HUES6 (cell line): ENCODE results near the gene DISC1.
"Not testable (repeated sequence)": the region's sequence is repeated elsewhere in the genome, so short reads cannot be mapped to it uniquely, and the experiment has no call there.

Source experiments
- H3K27ac ChIP-seq: 2 replicates; pipeline ENCODE4 v1.7.0; 2013; ENCODE audit warnings: low read depth, mild to moderate bottlenecking, low read length, inconsistent platforms
- H3K27me3 ChIP-seq: 2 replicates; pipeline ENCODE4 v1.6.1; 2013; ENCODE audit warnings: low read length; ENCODE audit not compliant: control insufficient read depth, insufficient read depth
- H3K36me3 ChIP-seq: 2 replicates; pipeline ENCODE4 v1.6.1; 2013; ENCODE audit warnings: low read length; ENCODE audit not compliant: control insufficient read depth, insufficient read depth
- H3K4me1 ChIP-seq: 2 replicates; pipeline ENCODE4 v1.6.1; 2013; ENCODE audit warnings: low read length; ENCODE audit not compliant: control insufficient read depth, insufficient read depth
- H3K4me3 ChIP-seq: 2 replicates; pipeline ENCODE4 v1.5.1; 2013; ENCODE audit warnings: low read depth, low read length
- H3K9ac ChIP-seq: one replicate; pipeline ENCODE4 v1.6.1; 2013; ENCODE audit warnings: mild to moderate bottlenecking, low read length
- H3K9me3 ChIP-seq: 2 replicates; pipeline ENCODE4 v1.6.1; 2013; ENCODE audit warnings: low read depth, low read length; ENCODE audit not compliant: control insufficient read depth, insufficient read depth

DISC1 gene

GRCh38 chr1:231626535-231626950 lies at the start of gene DISC1:
DISC1 (plus strand) TSS chr1:231626790; CDS start chr1:231626868, 78 bp downstream.
- H3K36me3 ChIP-seq: no peaks in the 10 kb centered on the region
- no peaks in the 10 kb centered on the region for H3K9me3 ChIP-seq
- peaks cover 3% of the 10 kb centered on the region; the same call in 1 of the 2 replicates for H3K4me1 ChIP-seq
- H3K4me3 ChIP-seq: peak within 1 kb of the TSS; percentile 85
- H3K9ac ChIP-seq: peak within 1 kb of the TSS; percentile 48
- peaks cover 30% of the 10 kb centered on the region for H3K27me3 ChIP-seq
- no peak within 1 kb of the TSS for H3K27ac ChIP-seq

GRCh38 chr1:231576804-231577718 lies 49.5 kb upstream of the DISC1 start:
- Histone ChIP-seq H3K9ac (no peak overlapping the region), H3K9me3 (no peaks in the 10 kb centered on the region), H3K27ac (no peak overlapping the region), H3K4me1 (no peaks in the 10 kb centered on the region), H3K4me3 (no peak overlapping the region), H3K27me3 (no peaks in the 10 kb centered on the region), H3K36me3 (no peaks in the 10 kb centered on the region)

GRCh38 chr1:231580874-231581273 lies 45.7 kb upstream of the DISC1 start:
- no peaks in the 10 kb centered on the region for H3K36me3 ChIP-seq
- no peak overlapping the region for H3K27ac ChIP-seq
- H3K9me3 ChIP-seq: no peaks in the 10 kb centered on the region
- H3K4me1 ChIP-seq: no peaks in the 10 kb centered on the region
- H3K4me3 ChIP-seq: no peak overlapping the region
- no peaks in the 10 kb centered on the region for H3K27me3 ChIP-seq
- no peak overlapping the region for H3K9ac ChIP-seq

DNA sequence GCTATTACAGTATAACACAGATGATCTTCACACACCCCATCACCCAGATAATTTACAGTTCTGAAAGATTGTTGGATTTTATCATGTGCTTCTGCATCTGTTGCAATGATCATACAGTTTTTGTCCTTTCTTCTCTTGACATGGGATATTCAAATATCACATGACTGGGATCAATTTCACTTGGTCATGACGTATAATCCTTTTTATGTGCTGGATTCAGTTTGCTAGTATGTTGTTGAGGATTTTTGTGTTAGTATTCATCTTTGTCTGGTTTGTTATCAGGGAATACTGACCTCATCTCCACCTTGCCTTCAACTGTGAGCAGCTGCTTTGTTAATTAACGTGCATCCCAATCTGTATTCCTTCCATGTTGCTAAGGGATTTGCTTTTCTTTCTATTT lies 44.7 kb upstream of the DISC1 start:
- H3K9ac ChIP-seq: no peak overlapping the region
- H3K9me3 ChIP-seq: no peaks in the 10 kb centered on the region
- H3K27me3 ChIP-seq: no peaks in the 10 kb centered on the region
- no peaks in the 10 kb centered on the region for H3K4me1 ChIP-seq
- H3K27ac ChIP-seq: no peak overlapping the region
- no peaks in the 10 kb centered on the region for H3K36me3 ChIP-seq
- no peak overlapping the region for H3K4me3 ChIP-seq

GRCh38 chr1:231583376-231583775 lies 43.2 kb upstream of the DISC1 start:
- H3K27me3 ChIP-seq: no peaks in the 10 kb centered on the region
- no peaks in the 10 kb centered on the region for H3K4me1 ChIP-seq
- H3K9me3 ChIP-seq: no peaks in the 10 kb centered on the region
- no peak overlapping the region for H3K4me3 ChIP-seq
- no peak overlapping the region for H3K27ac ChIP-seq
- H3K9ac ChIP-seq: no peak overlapping the region
- H3K36me3 ChIP-seq: no peaks in the 10 kb centered on the region

- H3K27ac ChIP-seq: no peak overlapping the region
- H3K4me3 ChIP-seq: no peak overlapping the region
- no peaks in the 10 kb centered on the region for H3K36me3 ChIP-seq
- H3K9ac ChIP-seq: no peak overlapping the region
- H3K27me3 ChIP-seq: no peaks in the 10 kb centered on the region
- H3K4me1 ChIP-seq: no peaks in the 10 kb centered on the region
- H3K9me3 ChIP-seq: no peaks in the 10 kb centered on the region
Observed at GRCh38 chr1:231584117-231584516, 42.5 kb upstream of the DISC1 start.

DNA sequence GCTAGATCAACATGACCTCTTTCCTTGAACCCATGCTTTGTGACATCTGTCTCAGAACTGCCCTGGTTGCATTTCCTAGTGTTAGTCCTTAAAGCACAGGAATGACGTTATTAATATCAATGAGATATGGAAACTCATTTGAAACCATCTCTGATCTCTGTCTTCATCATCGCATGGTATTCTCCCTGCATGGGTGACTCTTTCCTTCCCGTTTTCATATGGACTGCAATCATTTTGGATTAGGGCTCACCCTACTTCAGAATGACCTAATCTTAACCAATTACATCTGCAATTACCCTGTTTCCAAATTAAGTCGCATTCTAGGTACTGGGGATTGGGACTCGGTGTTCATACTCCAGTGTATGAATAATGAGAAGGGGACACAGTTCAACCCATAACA lies 41.7 kb upstream of the DISC1 start:
- Histone ChIP-seq H3K4me1 (no peaks in the 10 kb centered on the region), H3K36me3 (no peaks in the 10 kb centered on the region), H3K27me3 (no peaks in the 10 kb centered on the region), H3K27ac (no peak overlapping the region), H3K9ac (no peak overlapping the region), H3K4me3 (no peak overlapping the region), H3K9me3 (no peaks in the 10 kb centered on the region)

DNA sequence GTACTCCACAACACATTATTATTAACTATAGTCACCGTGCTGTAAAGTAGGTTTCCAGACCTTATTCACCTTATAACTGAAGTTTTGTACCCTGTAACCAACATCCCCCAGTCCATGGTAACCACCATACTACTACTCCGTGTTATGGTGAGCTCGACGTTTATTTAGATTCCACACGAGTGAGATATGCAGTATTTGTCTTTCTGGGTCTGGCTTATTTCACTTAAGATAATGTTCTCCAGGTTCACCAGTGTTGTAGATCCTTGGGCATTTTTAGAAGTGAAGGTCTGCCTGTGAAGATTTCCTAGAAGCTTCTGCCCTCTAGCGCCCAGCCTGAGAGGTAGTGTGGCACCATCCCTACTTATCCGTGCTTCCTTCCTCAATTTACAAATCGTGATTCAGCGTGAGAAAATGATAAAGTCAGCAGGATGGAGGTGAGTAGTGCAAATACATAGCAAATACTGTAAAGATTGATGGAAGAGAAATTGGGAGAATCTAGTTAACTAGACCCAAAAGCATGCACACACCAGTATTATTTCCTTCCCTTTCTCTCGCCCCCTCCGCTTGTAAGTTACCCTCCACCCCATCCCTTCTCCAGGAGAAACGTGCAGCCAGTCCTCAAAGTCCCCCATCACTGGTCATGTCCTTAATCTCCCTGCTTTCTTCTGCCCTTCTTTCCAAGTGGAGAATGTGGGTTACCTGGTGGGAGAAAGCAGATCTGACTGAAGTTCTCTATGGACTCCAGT lies 36.0 kb upstream of the DISC1 start:
- H3K27me3 ChIP-seq: no peaks in the 10 kb centered on the region
- H3K4me3 ChIP-seq: no peak overlapping the region
- no peaks in the 10 kb centered on the region for H3K4me1 ChIP-seq
- H3K36me3 ChIP-seq: no peaks in the 10 kb centered on the region
- H3K27ac ChIP-seq: no peak overlapping the region
- H3K9ac ChIP-seq: no peak overlapping the region
- H3K9me3 ChIP-seq: no peaks in the 10 kb centered on the region

DNA sequence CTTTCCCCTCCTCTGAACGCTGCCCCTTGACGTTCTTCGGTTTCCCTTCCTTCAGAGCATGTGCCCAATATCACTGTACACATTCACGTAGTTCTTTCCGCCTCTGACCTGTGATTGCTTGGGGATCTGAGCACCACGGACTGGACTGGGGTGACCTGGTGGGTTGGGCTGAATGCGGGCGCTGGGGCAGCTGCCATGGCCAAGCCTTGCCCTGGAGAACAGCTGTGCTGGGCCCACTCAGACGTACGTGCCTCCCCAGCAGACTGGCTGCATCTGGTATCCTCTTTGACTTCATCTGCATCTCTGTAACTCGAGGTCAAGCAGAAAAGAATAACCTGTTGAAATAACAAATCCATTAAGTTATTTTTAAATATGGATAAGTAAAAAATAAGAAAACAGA lies 35.1 kb upstream of the DISC1 start:
- no peaks in the 10 kb centered on the region for H3K36me3 ChIP-seq
- no peaks in the 10 kb centered on the region for H3K27me3 ChIP-seq
- H3K9ac ChIP-seq: no peak overlapping the region
- H3K27ac ChIP-seq: no peak overlapping the region
- H3K9me3 ChIP-seq: no peaks in the 10 kb centered on the region
- H3K4me1 ChIP-seq: peaks cover 4% of the 10 kb centered on the region; the same call in 1 of the 2 replicates
- H3K4me3 ChIP-seq: no peak overlapping the region

- Histone ChIP-seq H3K4me1 (peaks cover 8% of the 10 kb centered on the region; the same call in 1 of the 2 replicates), H3K4me3 (no peak overlapping the region), H3K9ac (no peak overlapping the region), H3K27ac (no peak overlapping the region), H3K9me3 (no peaks in the 10 kb centered on the region), H3K36me3 (no peaks in the 10 kb centered on the region), H3K27me3 (no peaks in the 10 kb centered on the region)
Observed at GRCh38 chr1:231592809-231593208, 33.8 kb upstream of the DISC1 start.

GRCh38 chr1:231593264-231593663 lies 33.3 kb upstream of the DISC1 start:
- H3K27me3 ChIP-seq, H3K27ac ChIP-seq, H3K9ac ChIP-seq, H3K36me3 ChIP-seq, H3K9me3 ChIP-seq, H3K4me3 ChIP-seq, H3K4me1 ChIP-seq: not testable (repeated sequence)
